Activated CD4-positive, alpha-beta memory T cell treated with anti-CD3 and anti-CD28 coated beads for 36 hours (primary cell): ENCODE data around the gene ZNF467. TPM values are rescaled to one million over a fixed set of nuclear protein-coding genes. Genes with fewer than 3 reads are reported as not detected.

Source experiments
- CTCF ChIA-PET: fragments of 350-600 bp; sonication (Branson Sonifier 250); formaldehyde crosslinking; loops from one replicate; lab custom pipeline; 2021; ENCODE audit warnings: antibody characterized with exemption, inconsistent platforms; lab: Charles Lee
- POLR2A ChIA-PET: fragments of 350-600 bp; sonication (Branson Sonifier 250); formaldehyde crosslinking; loops from one replicate; lab custom pipeline; 2021; ENCODE audit warnings: antibody characterized with exemption; lab: Charles Lee
- DNase-seq: peaks from one replicate; pipeline ENCODE4 v3.0.0-alpha.2; 2020
- H3K27ac Mint-ChIP-seq: one replicate; pipeline ENCODE4 v1.8.0; 2021; ENCODE audit warnings: mixed read lengths
- H3K27me3 Mint-ChIP-seq: one replicate; pipeline ENCODE4 v1.8.0; 2021; ENCODE audit warnings: mixed read lengths
- H3K36me3 Mint-ChIP-seq: one replicate; pipeline ENCODE4 v1.8.0; 2021; ENCODE audit warnings: mixed read lengths
- H3K4me1 Mint-ChIP-seq: one replicate; pipeline ENCODE4 v1.8.0; 2021; ENCODE audit warnings: low read depth, mixed read lengths
- H3K4me3 Mint-ChIP-seq: one replicate; pipeline ENCODE4 v1.8.0; 2021; ENCODE audit warnings: mild to moderate bottlenecking, mixed read lengths
- H3K9me3 Mint-ChIP-seq: one replicate; pipeline ENCODE4 v1.8.0; 2021; ENCODE audit warnings: mixed read lengths
- intact Hi-C: fragments of 100-400 bp; cut with micrococcal nuclease; formaldehyde crosslinking; loops from one replicate; pipeline ENCODE4 v1.15.1; 2023
- total RNA-seq, 2 experiments: library from RNA; stranded (reverse); gene quantifications; one replicate each; pipeline ENCODE4 v1.2.3, GENCODE V29; 2021

Gene ZNF467, protein sequence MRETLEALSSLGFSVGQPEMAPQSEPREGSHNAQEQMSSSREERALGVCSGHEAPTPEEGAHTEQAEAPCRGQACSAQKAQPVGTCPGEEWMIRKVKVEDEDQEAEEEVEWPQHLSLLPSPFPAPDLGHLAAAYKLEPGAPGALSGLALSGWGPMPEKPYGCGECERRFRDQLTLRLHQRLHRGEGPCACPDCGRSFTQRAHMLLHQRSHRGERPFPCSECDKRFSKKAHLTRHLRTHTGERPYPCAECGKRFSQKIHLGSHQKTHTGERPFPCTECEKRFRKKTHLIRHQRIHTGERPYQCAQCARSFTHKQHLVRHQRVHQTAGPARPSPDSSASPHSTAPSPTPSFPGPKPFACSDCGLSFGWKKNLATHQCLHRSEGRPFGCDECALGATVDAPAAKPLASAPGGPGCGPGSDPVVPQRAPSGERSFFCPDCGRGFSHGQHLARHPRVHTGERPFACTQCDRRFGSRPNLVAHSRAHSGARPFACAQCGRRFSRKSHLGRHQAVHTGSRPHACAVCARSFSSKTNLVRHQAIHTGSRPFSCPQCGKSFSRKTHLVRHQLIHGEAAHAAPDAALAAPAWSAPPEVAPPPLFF
- under 1 TPM; 0.41 to 0.45 TPM for total RNA-seq

DNA sequence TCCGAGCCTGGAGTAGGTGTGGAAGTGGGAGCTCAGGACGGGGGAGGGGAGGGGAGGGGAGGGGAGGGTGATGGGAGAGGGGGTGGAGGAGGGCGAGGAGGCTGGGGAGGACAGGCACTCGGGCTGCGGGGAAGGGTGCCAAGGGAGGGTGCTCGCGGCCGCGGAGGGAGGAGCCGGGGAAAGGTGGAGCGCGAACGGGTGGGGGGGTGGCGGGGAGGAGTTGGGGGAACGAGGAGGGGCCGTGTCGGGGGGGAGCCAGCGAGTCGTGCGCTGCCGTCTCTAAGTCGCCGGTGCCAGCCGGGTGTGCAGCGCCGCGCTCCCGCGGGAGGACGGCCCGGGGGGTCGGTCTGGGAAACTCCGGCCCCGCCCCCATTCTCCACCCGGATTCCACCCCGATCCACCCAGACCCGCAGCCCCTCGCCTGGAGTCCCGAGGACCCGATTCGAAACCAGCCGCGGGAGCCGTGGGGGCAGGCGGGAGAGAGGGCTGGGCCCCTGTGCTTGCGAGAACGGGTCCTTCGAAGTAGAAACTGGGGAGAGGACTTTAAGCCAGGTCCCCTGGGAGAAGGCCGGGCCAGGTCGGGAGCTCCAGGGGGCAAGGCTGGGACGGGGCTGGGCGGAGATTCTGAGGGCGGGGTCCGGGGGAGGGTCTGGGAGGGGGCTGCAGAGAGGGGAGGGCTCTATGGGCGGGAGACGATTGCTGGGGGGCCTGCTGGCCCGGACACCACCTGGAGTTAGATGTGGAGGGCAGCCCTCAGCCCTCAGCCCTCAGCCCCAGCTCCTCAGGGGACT lies at the start of gene ZNF467:
ZNF467 (minus strand) TSS at position 143 of the 791 bp plus-strand sequence. CDS start 2,556 bp downstream, outside the sequence.
- POLR2A ChIA-PET: no interaction called here
- H3K27ac Mint-ChIP-seq: no peak within 1 kb of the TSS

DNA sequence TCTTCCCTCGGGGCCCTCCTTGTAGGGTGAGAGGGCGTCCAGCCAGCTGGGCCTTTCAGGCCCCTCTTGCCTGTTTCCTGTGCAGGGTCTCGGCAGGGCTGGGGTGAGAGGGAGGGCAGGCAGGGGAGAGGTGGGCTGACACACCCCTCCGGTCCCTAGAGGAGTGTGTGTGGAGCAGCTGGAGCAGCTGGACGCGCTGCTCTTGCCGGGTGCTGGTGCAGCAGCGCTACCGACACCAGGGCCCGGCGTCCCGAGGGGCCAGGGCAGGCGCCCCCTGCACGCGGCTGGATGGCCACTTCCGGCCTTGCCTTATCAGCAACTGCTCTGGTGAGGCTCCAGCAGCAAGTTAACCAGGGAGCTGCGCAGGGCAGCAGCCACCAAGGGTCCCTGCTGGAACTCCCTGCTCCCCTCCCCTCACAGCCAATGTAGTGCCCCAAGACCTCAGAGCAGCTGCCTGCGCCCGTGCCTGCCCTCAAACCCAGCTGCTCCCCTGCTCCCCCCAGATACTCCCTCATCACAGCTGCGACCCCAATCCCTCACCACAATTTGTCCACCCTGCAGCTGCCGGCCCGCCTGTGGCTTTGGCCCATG lies 49.1 kb upstream of the ZNF467 start:
- ChIA-PET CTCF (no interaction called here), POLR2A (no interaction called here)
- H3K4me1 Mint-ChIP-seq: no peaks in the 10 kb centered on the region
- no peak for DNase-seq
- H3K27me3 Mint-ChIP-seq: no peaks in the 10 kb centered on the region
- intact Hi-C loops: no loop called here
- H3K27ac Mint-ChIP-seq: no peak overlapping the region
- H3K36me3 Mint-ChIP-seq: no peaks in the 10 kb centered on the region
- no peaks in the 10 kb centered on the region for H3K9me3 Mint-ChIP-seq
- H3K4me3 Mint-ChIP-seq: no peak overlapping the region

More for the DNA sequence above, at the start of gene ZNF467:
- intact Hi-C loops: loop anchor here (5.0 kb wide), 1 partner anchor 64 kb away; the partner anchor contains the start of gene ZNF862
- Mint-ChIP-seq H3K36me3 (no peaks in the 10 kb centered on the region), H3K4me3 (peak within 1 kb of the TSS; percentile 63), H3K27me3 (peaks cover 2% of the 10 kb centered on the region), H3K4me1 (peaks cover 1% of the 10 kb centered on the region), H3K9me3 (no peaks in the 10 kb centered on the region)
- CTCF ChIA-PET: interaction anchor here (0.6 to 1.7 kb wide), 5 partner anchors 31 to 553 kb away, joined by 3 to 5 read pairs (median 4); no protein-coding TSS in a partner anchor
- peak; percentile 34 for DNase-seq

DNA sequence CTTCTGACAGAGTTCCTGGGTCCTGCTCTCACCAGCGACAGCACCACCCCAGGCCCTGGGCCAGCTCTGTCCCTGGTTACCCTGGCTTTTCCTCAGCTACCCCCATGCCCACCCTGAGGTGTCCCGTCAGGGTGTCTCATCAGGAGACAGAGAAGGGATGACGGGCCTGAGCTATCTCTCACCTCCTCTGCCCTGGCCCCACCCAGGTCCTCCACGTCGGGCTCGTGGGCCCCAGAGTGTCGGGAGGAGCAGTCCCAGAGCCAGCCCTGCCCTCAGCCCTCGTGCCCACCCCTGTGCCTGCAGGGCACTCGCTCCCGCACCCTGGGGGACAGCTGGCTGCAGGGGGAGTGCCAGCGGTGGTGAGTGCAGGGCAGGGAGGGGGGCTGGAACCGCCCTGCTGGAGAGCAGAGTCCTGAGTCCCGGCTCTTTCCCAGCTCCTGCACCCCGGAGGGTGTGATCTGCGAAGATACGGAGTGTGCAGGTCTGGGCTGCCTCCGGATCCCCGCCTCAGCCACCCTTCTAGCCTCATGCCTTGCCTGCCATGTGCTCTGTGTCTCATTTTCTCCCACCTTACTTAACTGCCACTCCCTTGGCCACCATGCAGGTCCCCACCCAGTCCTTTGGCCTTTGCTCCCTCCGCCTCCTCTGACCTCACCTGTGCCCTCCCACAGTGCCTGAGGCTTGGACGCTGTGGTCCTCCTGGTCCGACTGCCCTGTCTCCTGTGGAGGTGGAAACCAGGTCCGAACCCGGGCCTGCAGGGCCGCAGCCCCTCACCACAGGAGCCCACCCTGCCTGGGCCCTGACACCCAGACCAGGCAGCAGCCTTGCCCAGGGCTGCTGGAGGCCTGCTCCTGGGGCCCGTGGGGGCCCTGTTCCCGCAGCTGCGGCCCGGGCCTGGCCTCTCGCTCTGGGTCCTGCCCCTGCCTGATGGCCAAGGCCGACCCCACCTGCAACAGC lies 48.1 kb upstream of the ZNF467 start:
- H3K36me3 Mint-ChIP-seq: no peaks in the 10 kb centered on the region
- CTCF ChIA-PET: no interaction called here
- H3K4me3 Mint-ChIP-seq: no peak overlapping the region
- H3K27ac Mint-ChIP-seq: no peak overlapping the region
- intact Hi-C loops: no loop called here
- POLR2A ChIA-PET: no interaction called here
- no peaks in the 10 kb centered on the region for H3K4me1 Mint-ChIP-seq
- no peak for DNase-seq
- H3K9me3 Mint-ChIP-seq: no peaks in the 10 kb centered on the region
- H3K27me3 Mint-ChIP-seq: no peaks in the 10 kb centered on the region

DNA sequence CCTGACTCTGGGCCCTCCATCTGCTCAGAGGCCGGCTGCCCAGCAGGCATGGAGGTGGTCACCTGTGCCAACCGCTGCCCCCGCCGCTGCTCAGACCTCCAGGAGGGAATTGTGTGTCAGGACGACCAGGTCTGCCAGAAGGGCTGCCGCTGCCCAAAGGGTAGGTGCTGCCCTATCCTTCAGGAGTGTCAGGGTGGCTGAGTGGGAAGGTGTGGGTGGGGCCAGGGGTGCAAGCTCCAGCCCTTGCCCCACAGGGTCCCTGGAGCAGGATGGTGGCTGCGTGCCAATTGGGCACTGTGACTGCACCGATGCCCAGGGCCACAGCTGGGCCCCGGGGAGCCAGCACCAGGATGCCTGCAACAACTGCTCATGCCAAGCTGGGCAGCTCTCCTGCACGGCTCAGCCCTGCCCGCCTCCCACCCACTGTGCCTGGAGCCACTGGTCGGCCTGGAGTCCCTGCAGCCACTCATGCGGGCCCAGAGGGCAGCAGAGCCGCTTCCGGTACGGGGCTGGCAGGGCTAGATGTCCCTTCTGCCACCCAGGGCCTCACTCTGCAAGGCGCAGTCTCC lies 47.3 kb upstream of the ZNF467 start:
- intact Hi-C loops: no loop called here
- no peaks in the 10 kb centered on the region for H3K36me3 Mint-ChIP-seq
- H3K27me3 Mint-ChIP-seq: no peaks in the 10 kb centered on the region
- H3K27ac Mint-ChIP-seq: no peak overlapping the region
- ChIA-PET CTCF (no interaction called here), POLR2A (no interaction called here)
- H3K4me3 Mint-ChIP-seq: no peak overlapping the region
- no peaks in the 10 kb centered on the region for H3K9me3 Mint-ChIP-seq
- H3K4me1 Mint-ChIP-seq: no peaks in the 10 kb centered on the region
- no peak for DNase-seq

DNA sequence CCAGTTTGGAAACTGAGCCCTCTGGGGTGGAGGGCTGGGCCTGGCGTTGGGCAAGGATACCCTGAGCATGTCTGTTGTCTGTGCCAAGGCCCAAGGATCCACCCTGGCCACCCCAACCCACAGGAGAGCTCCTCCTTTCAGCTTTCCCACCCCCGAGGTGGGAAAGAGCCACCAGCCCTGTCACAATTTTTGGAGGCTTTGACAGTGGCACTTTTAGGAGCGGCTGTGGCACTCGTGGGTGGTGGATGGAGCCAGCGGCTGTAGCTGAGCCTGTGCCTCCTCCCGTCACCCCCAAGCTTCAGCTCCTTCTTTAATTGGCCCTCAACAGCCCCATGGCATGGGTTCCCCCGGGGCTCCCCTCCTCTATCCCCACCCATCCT lies 46.6 kb upstream of the ZNF467 start:
- Mint-ChIP-seq H3K9me3 (no peaks in the 10 kb centered on the region), H3K36me3 (no peaks in the 10 kb centered on the region), H3K27me3 (no peaks in the 10 kb centered on the region), H3K4me1 (no peaks in the 10 kb centered on the region), H3K4me3 (no peak overlapping the region), H3K27ac (no peak overlapping the region)
- intact Hi-C loops: no loop called here
- no peak for DNase-seq
- POLR2A ChIA-PET: interaction anchor here (0.6 kb wide), 1 partner anchor 176 kb away, joined by 4 read pairs; no protein-coding TSS in a partner anchor
- CTCF ChIA-PET: no interaction called here

DNA sequence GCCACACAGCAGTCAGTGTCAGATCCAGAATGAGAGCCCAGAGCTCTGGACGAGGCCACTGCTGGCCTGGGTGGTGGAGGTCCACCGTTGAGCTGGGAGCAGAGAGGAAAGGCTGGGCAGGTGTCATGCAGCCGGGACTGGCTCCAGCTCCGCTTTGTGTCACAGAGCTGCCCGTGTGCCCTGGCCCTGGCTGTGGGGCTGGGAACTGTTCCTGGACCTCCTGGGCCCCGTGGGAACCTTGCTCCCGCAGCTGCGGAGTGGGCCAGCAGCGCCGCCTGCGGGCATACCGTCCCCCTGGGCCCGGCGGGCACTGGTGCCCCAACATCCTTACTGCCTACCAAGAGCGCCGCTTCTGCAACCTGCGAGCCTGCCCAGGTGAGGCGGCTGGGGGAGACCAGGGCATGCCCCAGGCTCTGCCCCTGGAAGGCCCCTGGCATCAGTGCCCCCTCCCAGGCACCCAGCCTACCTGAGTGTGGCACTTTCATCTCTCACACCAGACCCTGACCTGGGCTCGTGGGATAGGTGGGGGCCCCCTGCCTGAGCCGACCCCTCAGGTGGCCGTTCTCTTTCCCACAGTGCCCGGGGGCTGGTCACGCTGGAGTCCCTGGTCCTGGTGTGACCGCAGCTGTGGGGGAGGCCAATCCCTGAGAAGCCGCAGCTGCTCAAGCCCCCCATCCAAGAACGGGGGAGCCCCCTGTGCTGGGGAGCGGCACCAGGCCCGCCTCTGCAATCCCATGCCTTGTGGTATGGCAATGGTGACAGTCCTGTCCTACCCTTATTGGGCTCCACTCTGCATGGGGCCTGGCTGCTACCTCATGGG lies 46.0 kb upstream of the ZNF467 start:
- Mint-ChIP-seq H3K4me1 (no peaks in the 10 kb centered on the region), H3K27ac (no peak overlapping the region), H3K27me3 (no peaks in the 10 kb centered on the region), H3K9me3 (no peaks in the 10 kb centered on the region), H3K36me3 (no peaks in the 10 kb centered on the region), H3K4me3 (no peak overlapping the region)
- POLR2A ChIA-PET: interaction anchor here (0.6 kb wide), 1 partner anchor 175 kb away, joined by 4 read pairs; no protein-coding TSS in a partner anchor
- CTCF ChIA-PET: no interaction called here
- DNase-seq: no peak
- intact Hi-C loops: no loop called here

DNA sequence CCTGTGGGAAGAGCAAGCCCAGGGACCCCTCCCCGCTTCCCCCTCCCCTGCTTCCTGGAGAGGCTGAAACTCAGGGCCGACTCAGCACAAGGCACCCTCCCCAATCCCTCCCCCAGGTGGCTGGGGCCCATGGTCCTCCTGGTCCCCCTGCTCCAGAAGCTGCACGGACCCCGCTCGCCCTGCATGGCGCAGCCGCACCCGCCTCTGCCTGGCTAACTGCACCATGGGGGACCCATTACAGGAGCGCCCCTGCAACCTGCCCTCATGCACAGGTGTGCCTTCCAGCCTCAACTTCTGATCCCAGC lies 45.1 kb upstream of the ZNF467 start:
- intact Hi-C loops: no loop called here
- no peak overlapping the region for H3K27ac Mint-ChIP-seq
- no peaks in the 10 kb centered on the region for H3K36me3 Mint-ChIP-seq
- no peaks in the 10 kb centered on the region for H3K9me3 Mint-ChIP-seq
- ChIA-PET CTCF (interaction anchor here (1.1 kb wide), 1 partner anchor 11 kb away, joined by 3 read pairs; no protein-coding TSS in a partner anchor), POLR2A (no interaction called here)
- no peak for DNase-seq
- H3K4me3 Mint-ChIP-seq: no peak overlapping the region
- H3K4me1 Mint-ChIP-seq: no peaks in the 10 kb centered on the region
- H3K27me3 Mint-ChIP-seq: no peaks in the 10 kb centered on the region

DNA sequence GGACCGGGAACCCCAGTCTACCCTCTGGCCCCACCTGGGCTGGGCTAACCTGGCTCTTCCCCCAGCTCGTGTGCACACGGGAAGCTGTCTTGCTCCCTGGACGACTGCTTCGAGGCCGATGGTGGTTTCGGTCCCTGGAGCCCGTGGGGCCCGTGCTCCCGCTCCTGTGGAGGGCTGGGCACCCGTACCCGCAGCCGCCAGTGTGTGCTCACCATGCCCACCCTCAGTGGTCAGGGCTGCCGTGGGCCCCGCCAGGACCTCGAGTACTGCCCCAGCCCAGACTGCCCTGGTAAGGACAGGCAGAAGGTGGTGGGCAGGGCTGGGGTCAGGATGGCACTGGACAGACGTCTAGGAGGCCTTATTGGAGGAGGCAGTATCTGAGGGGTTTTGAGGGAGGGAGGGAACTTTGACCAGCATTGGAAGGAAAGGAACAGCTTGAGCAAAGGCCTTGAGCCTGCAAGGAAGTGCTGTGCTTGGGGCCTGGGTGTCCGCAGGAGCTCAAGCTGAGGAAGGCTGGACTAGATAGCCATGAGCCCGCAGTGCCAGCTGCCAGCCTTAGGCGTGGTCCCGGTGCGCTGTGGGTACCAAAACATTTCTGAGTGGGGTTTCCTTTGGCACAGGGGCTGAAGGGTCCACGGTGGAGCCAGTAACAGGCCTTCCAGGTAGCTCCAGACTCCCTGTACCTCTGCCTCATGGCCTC lies 44.6 kb upstream of the ZNF467 start:
- Mint-ChIP-seq H3K27ac (no peak overlapping the region), H3K4me1 (no peaks in the 10 kb centered on the region), H3K36me3 (no peaks in the 10 kb centered on the region), H3K9me3 (no peaks in the 10 kb centered on the region), H3K4me3 (no peak overlapping the region), H3K27me3 (no peaks in the 10 kb centered on the region)
- ChIA-PET POLR2A (no interaction called here), CTCF (interaction anchor here (1.1 kb wide), 1 partner anchor 11 kb away, joined by 3 read pairs; no protein-coding TSS in a partner anchor)
- DNase-seq: no peak
- intact Hi-C loops: no loop called here

DNA sequence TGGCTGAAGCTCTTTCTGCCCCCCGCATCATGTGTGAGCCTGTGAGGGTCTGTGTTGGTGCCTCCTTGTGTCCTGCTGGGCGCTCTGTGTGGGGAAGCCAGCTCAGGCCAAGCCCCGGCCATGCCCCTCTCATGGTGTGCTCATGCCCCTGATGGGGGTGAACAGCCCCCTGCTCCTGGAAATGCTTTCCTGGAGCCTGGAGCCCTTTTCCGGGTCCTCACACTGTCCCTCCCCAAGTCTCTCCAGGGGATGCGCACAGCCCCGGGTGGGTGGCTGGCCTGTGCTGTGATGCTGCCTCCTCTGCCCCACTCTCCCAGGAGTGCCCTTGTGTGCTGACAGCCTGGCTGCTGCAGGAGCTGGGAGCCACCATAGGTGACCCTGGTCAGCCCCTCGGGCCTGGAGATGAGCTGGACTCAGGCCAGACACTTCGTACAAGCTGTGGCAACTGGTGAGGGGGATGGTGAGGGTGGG lies 43.9 kb upstream of the ZNF467 start:
- no peaks in the 10 kb centered on the region for H3K36me3 Mint-ChIP-seq
- H3K27ac Mint-ChIP-seq: no peak overlapping the region
- no peak overlapping the region for H3K4me3 Mint-ChIP-seq
- no peaks in the 10 kb centered on the region for H3K4me1 Mint-ChIP-seq
- H3K9me3 Mint-ChIP-seq: no peaks in the 10 kb centered on the region
- no peak for DNase-seq
- CTCF ChIA-PET: no interaction called here
- POLR2A ChIA-PET: no interaction called here
- intact Hi-C loops: no loop called here
- H3K27me3 Mint-ChIP-seq: no peaks in the 10 kb centered on the region

DNA sequence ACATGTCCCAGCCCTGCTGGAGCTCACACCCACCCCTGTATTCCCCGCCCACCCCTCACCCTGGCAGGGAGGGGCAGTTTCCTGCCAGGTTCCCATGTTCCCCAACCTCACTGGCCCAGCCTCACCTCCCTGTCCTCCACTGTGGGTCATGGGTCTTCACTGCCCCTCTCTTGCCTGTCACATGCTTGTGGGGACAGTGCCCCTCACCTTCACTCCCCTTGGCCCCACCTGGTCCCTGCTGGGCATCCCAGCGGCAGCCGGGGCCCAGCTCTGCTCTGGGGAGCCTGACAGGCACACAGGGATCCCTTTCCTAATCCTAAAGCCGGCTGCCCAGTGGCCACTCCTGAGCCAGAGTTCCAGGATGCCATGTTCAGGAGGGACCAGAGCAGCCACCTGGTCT lies 43.4 kb upstream of the ZNF467 start:
- ChIA-PET CTCF (no interaction called here), POLR2A (no interaction called here)
- H3K36me3 Mint-ChIP-seq: no peaks in the 10 kb centered on the region
- intact Hi-C loops: no loop called here
- H3K27me3 Mint-ChIP-seq: no peaks in the 10 kb centered on the region
- no peak overlapping the region for H3K27ac Mint-ChIP-seq
- H3K9me3 Mint-ChIP-seq: no peaks in the 10 kb centered on the region
- H3K4me3 Mint-ChIP-seq: no peak overlapping the region
- DNase-seq: no peak
- H3K4me1 Mint-ChIP-seq: no peaks in the 10 kb centered on the region
